ENCODE measurements around the gene CTNNA2. TPM values are rescaled to one million over a fixed set of nuclear protein-coding genes. Genes with fewer than 3 reads are reported as not detected.

CTNNA2 gene
- total RNA-seq, 1 donor from 2014 or later: 15.0 TPM

DNA sequence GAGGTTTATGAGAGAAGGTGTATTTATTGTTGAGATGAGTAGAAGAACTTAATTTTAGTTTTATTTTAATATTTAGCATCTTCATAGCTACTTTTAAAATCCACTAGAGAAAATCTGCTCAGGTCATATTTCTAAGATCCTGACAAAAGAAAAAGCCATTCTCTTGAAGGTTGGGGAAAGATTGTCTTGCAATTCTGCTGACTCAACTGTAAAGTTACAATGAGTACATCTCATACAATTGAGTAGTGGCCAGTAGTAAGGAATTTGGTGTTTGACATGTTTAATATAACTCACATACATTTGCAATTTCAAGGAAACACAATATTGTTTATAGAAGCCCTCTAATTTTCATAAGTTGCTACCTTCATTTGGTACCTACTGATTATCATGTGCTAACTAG lies 447.2 kb downstream of the CTNNA2 start:
- Mint-ChIP-seq H3K4me1 (ENCODE audit: unreplicated experiment) (no peaks in the 10 kb centered on the region), H3K27me3 (peaks cover 3% of the 10 kb centered on the region), H3K4me3 (no peak overlapping the region), H3K36me3 (no peaks in the 10 kb centered on the region), H3K27ac (no peak overlapping the region), H3K9me3 (peaks cover 8% of the 10 kb centered on the region)
- DNase-seq (ENCODE audit: extremely low spot score, unreplicated experiment): no peak
- TF ChIP-seq, protein P1, sequence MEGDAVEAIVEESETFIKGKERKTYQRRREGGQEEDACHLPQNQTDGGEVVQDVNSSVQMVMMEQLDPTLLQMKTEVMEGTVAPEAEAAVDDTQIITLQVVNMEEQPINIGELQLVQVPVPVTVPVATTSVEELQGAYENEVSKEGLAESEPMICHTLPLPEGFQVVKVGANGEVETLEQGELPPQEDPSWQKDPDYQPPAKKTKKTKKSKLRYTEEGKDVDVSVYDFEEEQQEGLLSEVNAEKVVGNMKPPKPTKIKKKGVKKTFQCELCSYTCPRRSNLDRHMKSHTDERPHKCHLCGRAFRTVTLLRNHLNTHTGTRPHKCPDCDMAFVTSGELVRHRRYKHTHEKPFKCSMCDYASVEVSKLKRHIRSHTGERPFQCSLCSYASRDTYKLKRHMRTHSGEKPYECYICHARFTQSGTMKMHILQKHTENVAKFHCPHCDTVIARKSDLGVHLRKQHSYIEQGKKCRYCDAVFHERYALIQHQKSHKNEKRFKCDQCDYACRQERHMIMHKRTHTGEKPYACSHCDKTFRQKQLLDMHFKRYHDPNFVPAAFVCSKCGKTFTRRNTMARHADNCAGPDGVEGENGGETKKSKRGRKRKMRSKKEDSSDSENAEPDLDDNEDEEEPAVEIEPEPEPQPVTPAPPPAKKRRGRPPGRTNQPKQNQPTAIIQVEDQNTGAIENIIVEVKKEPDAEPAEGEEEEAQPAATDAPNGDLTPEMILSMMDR (conservative IDR thresholded peaks at IDR 0.05): no peak

DNA sequence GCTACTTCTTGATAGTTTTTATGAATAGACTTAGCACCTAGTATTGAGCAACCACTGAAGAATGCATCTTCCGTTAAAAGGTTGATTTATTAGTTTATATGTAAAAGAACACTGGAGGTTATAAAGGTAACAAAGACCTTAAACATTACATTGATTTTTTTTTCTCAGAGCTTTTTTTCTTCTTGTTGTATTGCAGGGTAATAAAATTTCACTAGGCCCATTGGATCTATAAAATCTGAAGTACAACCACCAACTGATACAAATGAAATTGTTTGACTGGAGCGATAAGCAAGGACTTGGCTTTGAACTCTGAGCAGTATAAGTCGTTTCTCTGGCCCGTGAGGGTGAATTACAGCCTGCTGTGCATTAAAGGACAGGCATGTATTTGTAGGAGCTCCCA lies 447.7 kb downstream of the CTNNA2 start:
- H3K4me1 Mint-ChIP-seq (ENCODE audit: unreplicated experiment): no peaks in the 10 kb centered on the region
- no peak overlapping the region for H3K27ac Mint-ChIP-seq
- H3K36me3 Mint-ChIP-seq: no peaks in the 10 kb centered on the region
- TF ChIP-seq, protein P1 (conservative IDR thresholded peaks at IDR 0.05): no peak
- H3K27me3 Mint-ChIP-seq: peaks cover 3% of the 10 kb centered on the region
- no peak overlapping the region for H3K4me3 Mint-ChIP-seq
- H3K9me3 Mint-ChIP-seq: peaks cover 8% of the 10 kb centered on the region
- DNase-seq (ENCODE audit: extremely low spot score, unreplicated experiment): no peak

DNA sequence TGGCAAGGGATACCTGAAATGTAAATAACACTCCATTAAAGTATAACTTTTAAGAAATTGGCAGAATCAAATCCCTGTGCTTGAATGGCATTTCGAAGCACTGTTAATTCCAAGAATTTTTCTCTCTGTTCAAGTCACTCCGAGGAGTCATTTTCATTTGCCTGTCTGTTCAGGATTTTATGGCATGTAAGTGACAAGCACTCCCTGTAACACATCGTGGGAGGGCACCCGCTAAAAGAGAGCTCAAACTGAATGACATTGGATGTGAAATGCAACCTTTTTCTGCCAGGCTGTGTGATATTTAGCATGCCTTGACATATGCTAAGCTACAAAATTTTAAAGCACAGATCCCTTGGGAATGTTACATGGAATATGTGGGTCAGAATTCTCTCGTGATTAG lies 452.1 kb downstream of the CTNNA2 start:
- TF ChIP-seq, protein P1 (conservative IDR thresholded peaks at IDR 0.05): no peak
- H3K27ac Mint-ChIP-seq: no peak overlapping the region
- no peak for DNase-seq (ENCODE audit: extremely low spot score, unreplicated experiment)
- H3K36me3 Mint-ChIP-seq: no peaks in the 10 kb centered on the region
- peaks cover 3% of the 10 kb centered on the region for H3K27me3 Mint-ChIP-seq
- H3K4me1 Mint-ChIP-seq (ENCODE audit: unreplicated experiment): no peaks in the 10 kb centered on the region
- H3K9me3 Mint-ChIP-seq: peaks cover 8% of the 10 kb centered on the region
- H3K4me3 Mint-ChIP-seq: no peak overlapping the region

DNA sequence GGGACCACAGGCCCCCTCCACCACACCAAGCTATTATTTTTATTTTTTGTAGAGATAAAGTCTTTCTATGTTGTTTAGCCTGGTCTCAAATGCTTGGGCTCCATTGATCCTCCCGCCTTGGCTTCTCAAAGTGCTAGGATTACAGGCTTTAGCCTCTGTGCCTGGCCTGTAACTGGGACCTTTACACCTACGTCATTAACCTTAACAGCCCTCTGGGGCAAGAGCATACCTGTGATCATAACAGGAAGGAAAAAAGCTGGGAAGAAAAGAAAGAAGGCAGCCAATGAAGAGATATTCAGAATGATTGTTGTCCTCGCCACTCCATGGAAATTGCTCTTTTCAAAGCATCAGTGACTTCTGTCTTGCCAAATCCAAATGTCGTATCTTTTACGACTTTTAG lies 453.5 kb downstream of the CTNNA2 start:
- TF ChIP-seq, protein P1 (conservative IDR thresholded peaks at IDR 0.05): no peak
- Mint-ChIP-seq H3K4me3 (no peak overlapping the region), H3K4me1 (ENCODE audit: unreplicated experiment) (no peaks in the 10 kb centered on the region), H3K9me3 (peaks cover 8% of the 10 kb centered on the region), H3K27me3 (peaks cover 3% of the 10 kb centered on the region), H3K36me3 (no peaks in the 10 kb centered on the region), H3K27ac (no peak overlapping the region)
- no peak for DNase-seq (ENCODE audit: extremely low spot score, unreplicated experiment)

DNA sequence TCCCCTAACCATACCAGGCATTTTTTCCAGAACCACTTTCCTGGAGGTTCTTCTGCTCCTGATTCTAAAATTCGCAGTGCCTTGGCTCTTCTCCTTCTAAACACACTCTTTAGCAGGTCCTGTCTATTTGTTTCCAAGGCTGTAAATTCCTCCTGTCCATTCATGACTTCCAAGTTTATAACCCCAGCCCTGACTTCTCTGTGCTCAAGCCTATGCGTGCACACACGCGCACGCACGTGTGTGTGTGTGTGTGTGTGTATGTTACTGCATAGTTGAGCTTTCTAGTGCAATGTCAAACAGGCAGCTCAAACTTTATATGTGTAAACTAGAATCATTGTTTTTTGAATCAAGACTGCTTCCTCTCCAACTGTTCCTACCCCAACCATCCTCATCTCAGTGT lies 454.0 kb downstream of the CTNNA2 start:
- H3K4me3 Mint-ChIP-seq: no peak overlapping the region

More for the DNA sequence above, 454.0 kb downstream of the CTNNA2 start:
- Mint-ChIP-seq H3K4me1 (ENCODE audit: unreplicated experiment) (no peaks in the 10 kb centered on the region), H3K27me3 (peaks cover 3% of the 10 kb centered on the region), H3K27ac (no peak overlapping the region), H3K9me3 (peaks cover 7% of the 10 kb centered on the region), H3K36me3 (no peaks in the 10 kb centered on the region)
- DNase-seq (ENCODE audit: extremely low spot score, unreplicated experiment): no peak
- TF ChIP-seq, protein P1 (conservative IDR thresholded peaks at IDR 0.05): no peak
